Metanephros (tissue), 1 donor: ENCODE results near the gene ZNF736. TPM values are rescaled to one million over a fixed set of nuclear protein-coding genes. Genes with fewer than 3 reads are reported as not detected.

ENCODE experiments used
- total RNA-seq: library from RNA; depleted of rRNA; stranded (reverse); fragments of >200 nt; gene quantifications from one replicate; pipeline ENCODE4 v1.2.3, GENCODE V29; 2014

The ZNF736 gene
- 36.1 TPM for total RNA-seq

GRCh38 chr7:64313740-64314491, at the start of gene ZNF736:
Gene ZNF736, plus strand, starts transcription at chr7:64313961. Its CDS starts 190 bp downstream, at chr7:64314151.

Other genes with a start within 250 kb of the ZNF736 start
- gene ZNF735, start 106.8 kb upstream of the ZNF736 start, total RNA-seq: not detected
- not detected for gene ZNF679, start 85.5 kb upstream of the ZNF736 start, total RNA-seq
- gene ZNF680, start 249.1 kb downstream of the ZNF736 start, total RNA-seq: 19.4 TPM